ENCODE results near the gene NBEA.
A peak's percentile ranks its signal among the peaks of the same experiment; 100 is the strongest.

NBEA gene

DNA sequence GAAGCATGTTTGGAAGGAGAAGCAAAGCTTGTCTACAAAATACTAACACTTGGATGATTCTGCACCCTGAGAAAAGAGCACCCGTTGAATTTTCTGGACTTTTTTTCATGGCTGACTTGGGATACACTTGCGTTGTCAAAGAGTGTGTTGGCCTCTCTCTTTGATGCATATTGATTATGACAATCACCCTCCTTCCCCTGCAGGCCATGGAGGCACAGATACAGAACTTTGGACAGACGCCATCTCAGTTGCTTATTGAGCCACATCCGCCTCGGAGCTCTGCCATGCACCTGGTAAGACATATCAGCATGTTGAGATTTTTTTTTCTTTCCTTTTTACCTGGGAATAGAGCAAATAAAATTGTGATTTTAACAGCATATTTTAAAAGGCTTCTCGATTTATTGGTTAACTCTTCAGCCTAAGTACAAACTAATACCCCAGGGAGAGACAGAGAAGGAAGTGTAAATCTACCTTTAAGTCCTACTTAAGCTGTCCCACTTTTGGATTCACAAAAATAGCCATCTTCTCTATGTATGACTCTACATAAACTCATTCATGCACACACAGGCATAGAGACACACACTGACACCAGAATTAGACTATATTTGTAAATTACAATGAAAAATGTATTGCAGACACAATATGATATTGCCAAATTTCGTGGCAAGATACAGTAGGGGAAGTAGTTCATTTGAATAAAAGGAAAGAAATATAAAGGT is 704.1 kb downstream of the NBEA start:
- DNase-seq (ENCODE audit: low read depth), result no peak
- TF ChIP-seq, protein P1, sequence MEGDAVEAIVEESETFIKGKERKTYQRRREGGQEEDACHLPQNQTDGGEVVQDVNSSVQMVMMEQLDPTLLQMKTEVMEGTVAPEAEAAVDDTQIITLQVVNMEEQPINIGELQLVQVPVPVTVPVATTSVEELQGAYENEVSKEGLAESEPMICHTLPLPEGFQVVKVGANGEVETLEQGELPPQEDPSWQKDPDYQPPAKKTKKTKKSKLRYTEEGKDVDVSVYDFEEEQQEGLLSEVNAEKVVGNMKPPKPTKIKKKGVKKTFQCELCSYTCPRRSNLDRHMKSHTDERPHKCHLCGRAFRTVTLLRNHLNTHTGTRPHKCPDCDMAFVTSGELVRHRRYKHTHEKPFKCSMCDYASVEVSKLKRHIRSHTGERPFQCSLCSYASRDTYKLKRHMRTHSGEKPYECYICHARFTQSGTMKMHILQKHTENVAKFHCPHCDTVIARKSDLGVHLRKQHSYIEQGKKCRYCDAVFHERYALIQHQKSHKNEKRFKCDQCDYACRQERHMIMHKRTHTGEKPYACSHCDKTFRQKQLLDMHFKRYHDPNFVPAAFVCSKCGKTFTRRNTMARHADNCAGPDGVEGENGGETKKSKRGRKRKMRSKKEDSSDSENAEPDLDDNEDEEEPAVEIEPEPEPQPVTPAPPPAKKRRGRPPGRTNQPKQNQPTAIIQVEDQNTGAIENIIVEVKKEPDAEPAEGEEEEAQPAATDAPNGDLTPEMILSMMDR (conservative IDR thresholded peaks at IDR 0.05; ENCODE audit: low read depth, low read length), result no peak
- no peak overlapping the region for H3K4me3 ChIP-seq (ENCODE audit: low read depth, low read length)

DNA sequence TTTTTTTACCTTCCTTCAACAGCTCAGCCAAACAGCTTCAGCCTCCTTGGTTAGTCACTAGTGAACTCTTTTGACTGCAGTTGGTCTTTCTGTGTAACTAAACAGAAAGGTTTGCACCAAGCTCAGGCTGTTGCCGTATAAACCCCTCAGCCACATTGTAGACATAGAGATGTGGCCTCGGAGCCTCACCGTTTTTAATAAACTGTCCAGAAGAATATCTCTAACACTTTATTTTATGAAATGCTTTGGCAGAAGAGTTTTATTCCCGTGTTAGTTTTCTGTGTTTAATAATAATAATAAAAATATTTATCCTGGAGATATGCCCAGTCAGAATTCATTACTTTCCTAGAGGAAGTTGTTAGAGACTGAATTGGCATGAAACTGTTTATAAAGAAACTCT is 706.1 kb downstream of the NBEA start:
- TF ChIP-seq, protein P1 (conservative IDR thresholded peaks at IDR 0.05; ENCODE audit: low read depth, low read length), result no peak
- peak overlapping the region; percentile 2 for H3K4me3 ChIP-seq (ENCODE audit: low read depth, low read length)
- peak; percentile 63 for DNase-seq (ENCODE audit: low read depth)

DNA sequence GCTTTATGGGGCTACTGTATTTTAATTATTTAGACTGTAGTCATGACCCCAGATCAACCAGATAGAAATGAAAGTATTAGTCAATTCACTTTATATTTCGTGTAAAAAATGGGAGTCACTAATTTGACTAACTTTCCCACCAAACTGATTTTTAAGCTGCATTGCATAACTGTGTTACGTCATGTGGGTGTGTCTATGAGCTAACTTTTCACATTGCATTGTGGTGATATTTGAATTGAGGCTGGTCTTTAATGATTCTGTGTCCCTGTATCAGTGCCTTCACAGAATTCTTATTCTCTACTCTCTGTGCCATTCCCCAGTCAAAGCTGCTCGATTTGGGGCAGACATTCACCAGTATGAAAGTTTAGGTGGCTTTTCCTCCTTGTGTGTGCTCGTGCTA is 707.1 kb downstream of the NBEA start:
- DNase-seq (ENCODE audit: low read depth), result peak; percentile 10
- TF ChIP-seq, protein P1 (conservative IDR thresholded peaks at IDR 0.05; ENCODE audit: low read depth, low read length), result no peak
- no peak overlapping the region for H3K4me3 ChIP-seq (ENCODE audit: low read depth, low read length)

DNA sequence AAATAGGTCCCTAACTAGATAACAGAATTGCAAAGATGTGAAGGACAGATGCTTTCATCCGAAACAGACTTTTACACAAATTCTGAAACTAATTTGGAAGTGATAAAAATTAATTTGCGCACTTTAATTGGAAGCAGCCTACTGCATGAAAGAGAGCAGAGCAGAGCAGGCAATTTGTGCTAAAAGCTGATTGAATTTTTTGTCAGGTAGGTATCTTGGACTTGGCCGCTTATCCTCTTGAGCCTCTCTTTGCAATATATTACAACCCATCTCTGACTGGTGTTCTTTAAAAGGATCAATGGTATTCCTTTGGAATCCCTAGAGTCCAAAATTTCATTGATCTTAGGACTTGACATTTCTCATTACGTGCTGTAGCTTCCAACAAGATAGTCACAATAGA is 717.7 kb downstream of the NBEA start:
- DNase-seq (ENCODE audit: low read depth), result no peak
- TF ChIP-seq, protein P1 (conservative IDR thresholded peaks at IDR 0.05; ENCODE audit: low read depth, low read length), result no peak
- H3K4me3 ChIP-seq (ENCODE audit: low read depth, low read length), result no peak overlapping the region

DNA sequence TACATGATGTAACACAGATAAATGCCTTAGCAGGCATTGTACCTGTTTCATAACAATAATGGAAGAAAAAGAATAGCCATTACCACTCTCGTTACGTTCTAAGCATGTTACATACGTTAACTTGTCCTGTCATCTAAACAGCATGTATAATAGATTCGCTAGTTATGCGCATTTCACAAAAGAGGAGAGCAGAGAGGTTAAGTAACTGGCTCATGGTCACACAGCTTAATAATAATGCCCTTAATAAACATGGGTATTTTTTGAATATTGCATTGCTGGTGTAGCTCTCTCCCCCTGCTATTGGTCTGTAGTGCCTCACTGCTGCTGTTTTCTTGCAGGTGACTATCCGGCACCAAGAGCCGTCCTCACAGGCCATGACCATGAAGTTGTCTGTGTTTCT is 722.7 kb downstream of the NBEA start:
- DNase-seq (ENCODE audit: low read depth), result no peak
- H3K4me3 ChIP-seq (ENCODE audit: low read depth, low read length), result no peak overlapping the region
- TF ChIP-seq, protein P1 (conservative IDR thresholded peaks at IDR 0.05; ENCODE audit: low read depth, low read length), result no peak

DNA sequence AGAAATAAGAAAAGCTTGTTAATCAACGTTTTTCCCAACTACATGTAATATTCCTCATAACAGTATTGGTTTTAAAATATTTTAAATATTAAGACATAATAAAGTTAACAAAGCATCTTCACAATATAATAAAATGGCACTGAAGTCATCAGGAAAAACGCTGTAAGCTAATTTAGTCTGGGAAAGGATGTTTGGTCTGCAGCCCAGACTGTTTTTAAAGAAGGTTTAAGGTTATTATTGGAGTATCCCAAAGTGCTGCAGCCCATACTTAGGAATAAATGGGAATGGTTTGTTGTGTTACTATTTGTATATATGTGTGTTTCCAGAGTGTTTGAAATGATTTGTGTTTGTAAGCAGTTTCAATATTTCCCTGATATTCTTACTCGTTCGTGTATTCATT is 727.3 kb downstream of the NBEA start:
- no peak for DNase-seq (ENCODE audit: low read depth)
- H3K4me3 ChIP-seq (ENCODE audit: low read depth, low read length), result no peak overlapping the region
- TF ChIP-seq, protein P1 (conservative IDR thresholded peaks at IDR 0.05; ENCODE audit: low read depth, low read length), result no peak

DNA sequence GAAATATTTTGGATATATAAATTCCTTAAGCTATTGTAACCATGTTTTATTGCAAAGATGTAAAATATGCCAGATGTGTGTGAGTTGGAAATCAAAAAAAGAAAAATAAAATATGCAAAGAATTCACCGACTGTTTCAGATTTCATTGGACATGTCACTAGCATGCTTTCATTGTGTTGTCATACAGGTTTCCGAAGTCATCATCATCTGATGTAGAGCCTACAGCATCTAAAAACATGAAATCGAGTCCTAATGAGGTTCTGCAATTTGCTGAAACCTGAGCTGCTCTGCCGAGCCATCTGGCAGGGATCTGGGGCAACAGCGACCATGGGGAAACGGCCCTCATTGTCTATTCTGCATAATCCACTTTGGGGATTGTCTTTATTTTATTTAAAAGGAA is 730.5 kb downstream of the NBEA start:
- TF ChIP-seq, protein P1 (conservative IDR thresholded peaks at IDR 0.05; ENCODE audit: low read depth, low read length), result no peak
- H3K4me3 ChIP-seq (ENCODE audit: low read depth, low read length), result no peak overlapping the region
- no peak for DNase-seq (ENCODE audit: low read depth)

All from choroid plexus epithelial cell (primary cell).